Upper lobe of left lung (tissue), 4 donors: ENCODE data around the gene RXRB.

Experiments
- CTCF ChIP-seq, 6 experiments: fragments of 450-650 bp in 4 of 6; fragments of 200-600 bp in 2 of 6; sonication (generic) in 2 of 6; IDR thresholded peaks; one replicate each; pipeline ENCODE4 v1.5.1; 2016 to 2019; ENCODE audit warnings: antibody characterized with exemption in 6 of 6
- EP300 ChIP-seq, 4 donors: sonication (generic); formaldehyde crosslinking; IDR thresholded peaks; one replicate each; pipeline ENCODE4 v1.5.1; 2017; ENCODE audit warnings: antibody characterized with exemption in 4 of 4, control low read depth in 2 of 4
- POLR2AphosphoS5 ChIP-seq, 2 donors: sonication (generic); formaldehyde crosslinking; IDR thresholded peaks; one replicate each; pipeline ENCODE4 v1.5.1; 2017; ENCODE audit warnings: antibody characterized with exemption in 2 of 2

DNA sequence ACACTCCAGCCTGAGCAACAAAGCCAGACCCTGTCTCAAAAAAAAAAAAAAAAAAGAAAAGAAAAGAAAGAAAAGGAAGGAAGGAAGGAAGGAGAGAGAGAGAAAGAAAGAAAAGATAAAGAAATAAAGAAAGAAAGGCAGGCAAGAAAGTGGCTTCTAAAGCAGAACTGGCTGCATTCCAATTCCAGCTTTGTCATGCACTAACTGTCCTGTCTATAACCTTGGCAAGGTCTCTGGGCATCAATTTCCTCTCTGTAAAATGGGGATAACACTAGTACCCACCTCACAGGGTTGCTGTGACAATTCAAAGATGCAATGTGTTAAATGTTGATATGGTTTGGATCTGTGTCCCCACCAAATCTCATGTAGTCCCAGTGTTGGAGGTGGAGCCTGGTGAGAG, 35.9 kb upstream of the RXRB start:
- no peak for TF ChIP-seq CTCF (IDR thresholded peaks at IDR 0.05)
- no peak for TF ChIP-seq POLR2AphosphoS5 (IDR thresholded peaks at IDR 0.05)
- TF ChIP-seq EP300 (IDR thresholded peaks at IDR 0.05), result no peak
